Endothelial cell (in vitro differentiated cells): Measurements from ENCODE around the gene MCFD2. TPM values are rescaled to one million over a fixed set of nuclear protein-coding genes. Genes with fewer than 3 reads are reported as not detected.
A peak's percentile ranks its signal among the peaks of the same experiment; 100 is the strongest.

ENCODE experiments used
- DNase-seq: peaks from one replicate; pipeline ENCODE4 v3.0.0; 2021; ENCODE audit warnings: low spot score
- H3K27ac Mint-ChIP-seq: one replicate; pipeline ENCODE4 v1.8.0; 2021; ENCODE audit warnings: mixed read lengths, inconsistent platforms; ENCODE audit not compliant: unreplicated experiment
- H3K27me3 Mint-ChIP-seq: one replicate; pipeline ENCODE4 v1.8.0; 2021; ENCODE audit warnings: mild to moderate bottlenecking, moderate library complexity, mixed read lengths, inconsistent platforms; ENCODE audit not compliant: unreplicated experiment
- H3K36me3 Mint-ChIP-seq: one replicate; pipeline ENCODE4 v1.8.0; 2021; ENCODE audit warnings: mild to moderate bottlenecking, low read depth, mixed read lengths, inconsistent platforms; ENCODE audit not compliant: unreplicated experiment
- H3K4me1 Mint-ChIP-seq: one replicate; pipeline ENCODE4 v1.8.0; 2021; ENCODE audit warnings: mild to moderate bottlenecking, mixed read lengths, inconsistent platforms; ENCODE audit not compliant: unreplicated experiment
- H3K4me3 Mint-ChIP-seq: one replicate; pipeline ENCODE4 v1.8.0; 2021; ENCODE audit warnings: mild to moderate bottlenecking, mixed read lengths, inconsistent platforms; ENCODE audit not compliant: unreplicated experiment
- H3K9me3 Mint-ChIP-seq: one replicate; pipeline ENCODE4 v1.8.0; 2021; ENCODE audit warnings: mixed read lengths, inconsistent platforms; ENCODE audit not compliant: unreplicated experiment
- CTCF ChIP-seq: fragments of 200-600 bp; sonication (generic); IDR thresholded peaks from one replicate; pipeline ENCODE4 v1.5.0; 2021; ENCODE audit warnings: antibody characterized with exemption; ENCODE audit not compliant: unreplicated experiment
- total RNA-seq: library from RNA; stranded (reverse); fragmentation: NEBNext Ultra II Directional; extraction: Animal tissue kit (Norgen Biotek cat#: 25700); gene quantifications from one replicate; pipeline ENCODE4 v1.2.1, GENCODE V29; 2021; ENCODE audit not compliant: unreplicated experiment

The MCFD2 gene
- total RNA-seq, 1 donor from 2014 or later, result 121 TPM

DNA sequence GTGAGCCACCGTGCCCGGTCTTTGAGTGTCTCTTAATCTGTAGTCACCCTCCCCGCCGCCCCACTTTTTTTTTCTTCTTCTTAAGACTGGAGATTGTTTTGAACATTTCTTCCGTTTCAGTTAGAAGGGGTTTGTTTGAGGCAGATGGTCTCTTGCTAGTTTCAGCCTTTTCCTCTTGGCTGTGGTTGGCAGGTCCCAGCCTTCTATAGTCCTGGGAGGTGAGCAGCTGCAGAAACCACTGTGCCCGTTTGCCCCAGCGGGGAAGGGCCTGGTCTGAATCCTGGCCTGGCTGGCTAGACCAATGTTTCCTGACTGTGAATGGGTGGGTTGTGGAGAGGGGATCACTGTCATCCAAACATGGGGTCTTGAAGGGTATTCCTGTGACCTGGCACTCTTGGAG lies 30.1 kb upstream of the MCFD2 start:
- H3K9me3 Mint-ChIP-seq, result no peaks in the 10 kb centered on the region
- H3K27me3 Mint-ChIP-seq, result no peaks in the 10 kb centered on the region
- no peak overlapping the region for H3K27ac Mint-ChIP-seq
- DNase-seq, result no peak
- no peak overlapping the region for H3K4me3 Mint-ChIP-seq
- H3K4me1 Mint-ChIP-seq, result peaks cover 7% of the 10 kb centered on the region
- H3K36me3 Mint-ChIP-seq, result peaks cover 5% of the 10 kb centered on the region
- no peak for TF ChIP-seq CTCF

DNA sequence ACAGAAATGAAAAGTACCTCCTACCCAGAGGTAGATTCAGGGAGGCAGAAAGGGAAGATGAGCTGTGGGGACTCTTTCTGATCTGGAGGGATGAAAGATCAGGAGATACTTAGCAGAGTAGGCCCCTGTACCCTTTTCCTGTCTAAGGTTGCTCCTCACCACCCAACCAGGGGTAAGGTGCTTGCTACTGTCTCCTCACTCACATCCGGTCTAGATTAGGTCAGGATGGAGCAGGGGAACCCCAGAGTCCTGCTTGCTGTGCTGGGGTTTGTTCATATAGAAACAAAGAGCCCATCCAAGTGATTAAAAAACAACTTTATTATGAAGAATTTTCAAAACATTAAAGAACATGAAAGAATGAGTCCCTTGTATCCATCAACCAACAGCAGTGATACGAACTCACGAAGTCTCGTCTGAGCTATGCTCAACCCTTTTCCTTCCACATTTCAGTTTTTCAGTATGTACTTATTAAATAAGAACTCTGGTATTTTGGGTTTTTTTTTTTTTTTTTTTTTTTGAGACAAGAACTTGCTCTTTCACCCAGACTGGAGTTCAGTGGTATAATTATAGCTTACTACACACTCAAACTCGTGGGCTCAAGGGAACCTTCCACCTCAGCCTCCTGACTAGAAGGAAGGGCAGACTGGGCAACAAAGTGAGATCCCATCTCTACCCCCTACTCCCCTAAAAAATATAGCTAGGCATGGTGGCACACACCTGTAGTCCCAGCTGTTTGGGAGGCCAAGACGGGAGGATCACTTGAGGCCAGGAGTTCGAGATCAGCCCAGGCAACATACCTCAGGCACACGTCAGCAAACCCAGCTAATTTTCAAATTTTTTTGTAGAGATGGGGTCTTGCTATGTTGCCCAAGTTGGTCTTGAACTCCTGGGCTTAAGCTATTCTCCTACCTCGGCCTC lies 28.5 kb upstream of the MCFD2 start:
- no peak overlapping the region for H3K27ac Mint-ChIP-seq
- no peak for TF ChIP-seq CTCF

GRCh38 chr2:46942891-46943626 lies 27.5 kb upstream of the MCFD2 start:
- Mint-ChIP-seq H3K27ac (no peak overlapping the region), H3K4me3 (no peak overlapping the region), H3K27me3 (peaks cover 10% of the 10 kb centered on the region), H3K4me1 (peaks cover 7% of the 10 kb centered on the region), H3K9me3 (no peaks in the 10 kb centered on the region), H3K36me3 (peaks cover 9% of the 10 kb centered on the region)
- no peak for TF ChIP-seq CTCF
- DNase-seq, result no peak

More for the DNA sequence above, 28.5 kb upstream of the MCFD2 start:
- no peak for DNase-seq
- Mint-ChIP-seq H3K36me3 (peaks cover 9% of the 10 kb centered on the region), H3K27me3 (peaks cover 5% of the 10 kb centered on the region), H3K9me3 (no peaks in the 10 kb centered on the region), H3K4me1 (peaks cover 7% of the 10 kb centered on the region), H3K4me3 (no peak overlapping the region)

DNA sequence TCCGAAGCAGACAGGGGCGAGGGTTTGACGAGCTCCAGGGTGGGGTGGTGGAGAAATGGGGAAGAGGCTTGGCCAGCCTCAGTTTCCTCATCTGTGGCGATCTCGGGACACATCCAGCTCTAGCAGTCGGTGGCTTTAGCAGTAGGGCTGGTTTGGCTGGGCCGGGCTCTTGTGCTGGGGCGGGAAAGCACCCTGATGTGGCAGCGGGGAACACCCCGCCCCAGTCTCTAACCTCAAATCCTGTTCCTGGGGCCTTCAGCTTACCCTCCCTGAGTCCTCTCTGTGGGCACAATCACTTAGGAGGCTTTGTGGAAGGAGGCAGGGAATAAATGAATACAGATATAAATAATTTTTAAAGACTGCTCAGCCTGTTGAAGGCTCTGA lies 26.5 kb upstream of the MCFD2 start:
- Mint-ChIP-seq H3K27ac (peak overlapping the region; percentile 15), H3K9me3 (no peaks in the 10 kb centered on the region), H3K36me3 (peaks cover 9% of the 10 kb centered on the region), H3K4me3 (peak overlapping the region; percentile 98), H3K27me3 (peaks cover 10% of the 10 kb centered on the region), H3K4me1 (peaks cover 7% of the 10 kb centered on the region)
- DNase-seq, result no peak
- no peak for TF ChIP-seq CTCF
